GM13976 (cell line): Measurements from ENCODE around the gene CACNA1H.

Experiments used
- DNase-seq: peaks from one replicate; pipeline ENCODE4 v3.0.0; 2012; ENCODE audit warnings: low spot score
- CTCF ChIP-seq: IDR thresholded peaks from 2 replicates; pipeline ENCODE4 v1.5.1; 2012; ENCODE audit warnings: borderline replicate concordance, mild to moderate bottlenecking; ENCODE audit not compliant: insufficient read depth; ENCODE audit errors: extremely low read depth, missing control alignments, control extremely low read depth
- in situ Hi-C: fragments of 300-500 bp; cut with MboI; formaldehyde crosslinking; loops from one replicate; pipeline ENCODE4 v1.12.0; 2022; ENCODE audit warnings: low sequenced_read_pairs, mixed read lengths, inconsistent platforms; ENCODE audit not compliant: unreplicated experiment

CACNA1H gene

GRCh38 chr16:1170076-1170418 lies 17.1 kb downstream of the CACNA1H start:
- in situ Hi-C loops = no loop called here
- DNase-seq = no peak
- TF ChIP-seq CTCF = no peak

- no peak for DNase-seq
- in situ Hi-C loops = no loop called here
- TF ChIP-seq CTCF = no peak
These were observed 18.1 kb downstream of the CACNA1H start for GRCh38 chr16:1171001-1171400.

GRCh38 chr16:1171854-1172428 lies 19.0 kb downstream of the CACNA1H start:
- no peak for TF ChIP-seq CTCF
- DNase-seq = no peak
- in situ Hi-C loops = no loop called here

- DNase-seq = no peak
- in situ Hi-C loops = no loop called here
- TF ChIP-seq CTCF = no peak
These were observed 19.7 kb downstream of the CACNA1H start for GRCh38 chr16:1172651-1173050.

GRCh38 chr16:1173788-1174451 lies 21.0 kb downstream of the CACNA1H start:
- no peak for TF ChIP-seq CTCF
- DNase-seq = no peak
- in situ Hi-C loops = no loop called here

- DNase-seq = no peak
- TF ChIP-seq CTCF = no peak
- in situ Hi-C loops = no loop called here
These were observed 21.8 kb downstream of the CACNA1H start for GRCh38 chr16:1174477-1175357.
